GM21381 (cell line): ENCODE data around the gene TLE5.
"Not testable (repeated sequence)": the region's sequence is repeated elsewhere in the genome, so short reads cannot be mapped to it uniquely, and the experiment has no call there.

Source experiments
- ATAC-seq: cut with Tn5 transposase; IDR thresholded peaks from one replicate; pipeline ENCODE4 v1.9.1; 2021; ENCODE audit warnings: mild to moderate bottlenecking, moderate library complexity; ENCODE audit not compliant: unreplicated experiment

TLE5 gene

GRCh38 chr19:3064011-3064330 is 1.7 kb upstream of the TLE5 start:
- ATAC-seq, result no peak

- ATAC-seq, result no peak
Observed at GRCh38 chr19:3061182-3062161, 823 bp downstream of the TLE5 start.

GRCh38 chr19:3060857-3061181 is 1.5 kb downstream of the TLE5 start:
- ATAC-seq, result no peak

- no peak for ATAC-seq
Observed at GRCh38 chr19:3059653-3060052, 2.6 kb downstream of the TLE5 start.

- no peak for ATAC-seq
Observed at GRCh38 chr19:3058821-3059314, 3.4 kb downstream of the TLE5 start.

- ATAC-seq, result no peak
Observed at GRCh38 chr19:3058009-3058820, 4.1 kb downstream of the TLE5 start.

- no peak for ATAC-seq
Observed at GRCh38 chr19:3057275-3057714, 5.0 kb downstream of the TLE5 start.

GRCh38 chr19:3056417-3057088 is 5.7 kb downstream of the TLE5 start:
- no peak for ATAC-seq

- ATAC-seq, result no peak
Observed at GRCh38 chr19:3055741-3056416, 6.4 kb downstream of the TLE5 start.

GRCh38 chr19:3054972-3055740 is 7.1 kb downstream of the TLE5 start:
- no peak for ATAC-seq

GRCh38 chr19:3054265-3054971 is 7.9 kb downstream of the TLE5 start:
- ATAC-seq, result no peak

GRCh38 chr19:3053780-3054179 is 8.5 kb downstream of the TLE5 start:
- ATAC-seq, result no peak

GRCh38 chr19:3053218-3053621 is 9.1 kb downstream of the TLE5 start:
- ATAC-seq, result no peak

GRCh38 chr19:3050016-3050415 is 12.3 kb downstream of the TLE5 start:
- ATAC-seq, result not testable (repeated sequence)

- no peak for ATAC-seq
Observed at GRCh38 chr19:3049089-3049488, 13.2 kb downstream of the TLE5 start.

- ATAC-seq, result no peak
Observed at GRCh38 chr19:3048190-3048533, 14.1 kb downstream of the TLE5 start.

- ATAC-seq, result no peak
Observed at GRCh38 chr19:3047496-3048189, 14.7 kb downstream of the TLE5 start.

GRCh38 chr19:3046698-3047495 is 15.4 kb downstream of the TLE5 start:
- ATAC-seq, result no peak
